ENCODE measurements around the gene MIS18BP1.

GRCh38 chr14:45254771-45255170 lies 1.8 kb upstream of the MIS18BP1 start:
- no peak for TF ChIP-seq CTCF (IDR thresholded peaks at IDR 0.05)
- TF ChIP-seq POLR2A (IDR thresholded peaks at IDR 0.05): no peak

All from body of pancreas (tissue), 4 donors.